Mammary epithelial cell (primary cell): ENCODE measurements around the gene AARS2.

Source experiments
- EZH2 ChIP-seq: IDR thresholded peaks from 2 replicates; pipeline ENCODE4 v1.6.1; 2012; ENCODE audit warnings: low read length, inconsistent platforms, borderline replicate concordance
- TF ChIP-seq, protein P1 (sequence below), 2 donors: IDR thresholded peaks in 1 of 2; conservative IDR thresholded peaks in 1 of 2; 2 replicates each; pipeline ENCODE4 v1.5.1; 2011 to 2012; ENCODE audit warnings: inconsistent platforms in 2 of 2, low read length in 2 of 2, mild to moderate bottlenecking in 2 of 2, control low read depth in 1 of 2, low read depth in 1 of 2; ENCODE audit not compliant: insufficient read depth in 1 of 2; ENCODE audit errors: extremely low read depth in 1 of 2

DNA sequence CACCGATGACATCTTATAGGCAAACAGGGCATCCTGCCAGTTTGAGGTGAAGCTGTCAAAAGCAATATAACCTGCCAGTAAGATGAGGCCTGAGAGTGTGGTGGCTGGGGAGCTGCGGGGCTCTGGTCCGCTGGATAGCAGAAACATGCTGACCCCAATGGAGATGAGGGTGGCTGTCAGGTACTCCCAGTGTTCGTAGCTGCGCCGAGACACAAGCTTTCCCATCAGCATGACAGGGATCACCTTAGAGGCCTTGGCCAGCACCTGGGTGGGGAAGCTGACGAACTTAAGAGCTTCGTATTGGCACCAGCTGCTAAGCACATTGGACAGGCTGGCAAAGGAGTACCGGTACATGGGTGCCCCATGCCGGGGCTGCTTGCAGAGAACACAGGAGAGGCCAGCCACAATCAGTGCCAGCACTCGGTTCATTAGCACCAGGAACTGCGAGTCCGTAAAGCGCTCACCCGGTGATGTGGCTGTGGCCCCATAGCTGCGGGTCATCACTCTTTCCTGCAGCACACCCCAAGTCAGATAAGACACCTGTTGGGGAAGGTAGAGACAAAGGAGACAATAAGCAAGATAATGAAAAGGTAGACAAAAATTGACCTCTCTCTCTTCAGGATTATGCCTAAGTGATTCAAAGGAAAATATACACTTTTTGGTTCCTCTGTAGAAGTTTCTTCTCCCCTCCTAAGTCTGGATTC is 57.9 kb downstream of the AARS2 start:
- TF ChIP-seq, protein P1, sequence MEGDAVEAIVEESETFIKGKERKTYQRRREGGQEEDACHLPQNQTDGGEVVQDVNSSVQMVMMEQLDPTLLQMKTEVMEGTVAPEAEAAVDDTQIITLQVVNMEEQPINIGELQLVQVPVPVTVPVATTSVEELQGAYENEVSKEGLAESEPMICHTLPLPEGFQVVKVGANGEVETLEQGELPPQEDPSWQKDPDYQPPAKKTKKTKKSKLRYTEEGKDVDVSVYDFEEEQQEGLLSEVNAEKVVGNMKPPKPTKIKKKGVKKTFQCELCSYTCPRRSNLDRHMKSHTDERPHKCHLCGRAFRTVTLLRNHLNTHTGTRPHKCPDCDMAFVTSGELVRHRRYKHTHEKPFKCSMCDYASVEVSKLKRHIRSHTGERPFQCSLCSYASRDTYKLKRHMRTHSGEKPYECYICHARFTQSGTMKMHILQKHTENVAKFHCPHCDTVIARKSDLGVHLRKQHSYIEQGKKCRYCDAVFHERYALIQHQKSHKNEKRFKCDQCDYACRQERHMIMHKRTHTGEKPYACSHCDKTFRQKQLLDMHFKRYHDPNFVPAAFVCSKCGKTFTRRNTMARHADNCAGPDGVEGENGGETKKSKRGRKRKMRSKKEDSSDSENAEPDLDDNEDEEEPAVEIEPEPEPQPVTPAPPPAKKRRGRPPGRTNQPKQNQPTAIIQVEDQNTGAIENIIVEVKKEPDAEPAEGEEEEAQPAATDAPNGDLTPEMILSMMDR (conservative IDR thresholded peaks at IDR 0.05 in 1 of 2, IDR thresholded peaks at IDR 0.05 in 1 of 2; ENCODE audit: extremely low read depth in 1 of 2, insufficient read depth in 1 of 2, low read depth in 1 of 2, low read length in 2 of 2) = no peak
- TF ChIP-seq EZH2 = no peak
